ENCODE measurements around the gene KRT38. TPM values are rescaled to one million over a fixed set of nuclear protein-coding genes. Genes with fewer than 3 reads are reported as not detected.
A peak's percentile ranks its signal among the peaks of the same experiment; 100 is the strongest.

KRT38 gene
- total RNA-seq, 4 donors from 2014 or later, result 1.6 to 21.6 (median 3.9) TPM; not detected in 1

GRCh38 chr17:41394254-41394996 lies 46.4 kb downstream of the KRT38 start:
- H3K27me3 ChIP-seq, result peaks cover 5% of the 10 kb centered on the region
- WGBS, result 73% methylated on average over 10 of the region's 10 CpGs
- no peak for DNase-seq (ENCODE audit: low spot score in 2 of 2)
- H3K36me3 ChIP-seq, result no peaks in the 10 kb centered on the region
- H3K4me1 ChIP-seq, result peaks cover 7% of the 10 kb centered on the region
- no peaks in the 10 kb centered on the region for H3K9me3 ChIP-seq
- no peak for TF ChIP-seq POLR2AphosphoS5 (IDR thresholded peaks at IDR 0.05)
- TF ChIP-seq EP300 (IDR thresholded peaks at IDR 0.05), result no peak
- TF ChIP-seq POLR2A (IDR thresholded peaks at IDR 0.05), result no peak
- H3K4me3 ChIP-seq, result no peak overlapping the region
- H3K27ac ChIP-seq, result peak overlapping the region; percentile 15

- peaks cover 7% of the 10 kb centered on the region for H3K4me1 ChIP-seq
- WGBS, result 75% methylated on average over 10 of the region's 10 CpGs
- DNase-seq (ENCODE audit: low spot score in 2 of 2), result no peak
- H3K9me3 ChIP-seq, result no peaks in the 10 kb centered on the region
- peaks cover 5% of the 10 kb centered on the region for H3K27me3 ChIP-seq
- no peak for TF ChIP-seq EP300 (IDR thresholded peaks at IDR 0.05)
- no peak for TF ChIP-seq POLR2AphosphoS5 (IDR thresholded peaks at IDR 0.05)
- TF ChIP-seq CTCF (IDR thresholded peaks at IDR 0.05), result no peak
- no peak for TF ChIP-seq POLR2A (IDR thresholded peaks at IDR 0.05)
- no peak overlapping the region for H3K4me3 ChIP-seq
- no peaks in the 10 kb centered on the region for H3K36me3 ChIP-seq
- peak overlapping the region; percentile 15 for H3K27ac ChIP-seq
Measured at GRCh38 chr17:41393826-41394225, 47.0 kb downstream of the KRT38 start.

GRCh38 chr17:41393294-41393693 lies 47.5 kb downstream of the KRT38 start:
- no peak overlapping the region for H3K4me3 ChIP-seq
- TF ChIP-seq POLR2A (IDR thresholded peaks at IDR 0.05) (no peak), EP300 (IDR thresholded peaks at IDR 0.05) (no peak), POLR2AphosphoS5 (IDR thresholded peaks at IDR 0.05) (no peak), CTCF (IDR thresholded peaks at IDR 0.05) (no peak)
- DNase-seq (ENCODE audit: low spot score in 2 of 2), result no peak
- H3K36me3 ChIP-seq, result no peaks in the 10 kb centered on the region
- peaks cover 5% of the 10 kb centered on the region for H3K27me3 ChIP-seq
- 45% methylated on average over 5 of the region's 5 CpGs for WGBS
- peaks cover 7% of the 10 kb centered on the region for H3K4me1 ChIP-seq
- no peak overlapping the region for H3K27ac ChIP-seq
- no peaks in the 10 kb centered on the region for H3K9me3 ChIP-seq

- no peak for DNase-seq (ENCODE audit: low spot score in 2 of 2)
- Histone ChIP-seq H3K4me3 (no peak overlapping the region), H3K27me3 (peaks cover 5% of the 10 kb centered on the region), H3K4me1 (peaks cover 7% of the 10 kb centered on the region), H3K9me3 (no peaks in the 10 kb centered on the region), H3K27ac (no peak overlapping the region), H3K36me3 (no peaks in the 10 kb centered on the region)
- WGBS, result 97% methylated on average over 1 of the region's 1 CpG
- TF ChIP-seq EP300 (IDR thresholded peaks at IDR 0.05) (no peak), POLR2AphosphoS5 (IDR thresholded peaks at IDR 0.05) (no peak), CTCF (IDR thresholded peaks at IDR 0.05) (no peak), POLR2A (IDR thresholded peaks at IDR 0.05) (no peak)
Measured at GRCh38 chr17:41392278-41392677, 48.5 kb downstream of the KRT38 start.

- DNase-seq (ENCODE audit: low spot score in 2 of 2), result no peak
- TF ChIP-seq POLR2AphosphoS5 (IDR thresholded peaks at IDR 0.05) (no peak), CTCF (IDR thresholded peaks at IDR 0.05) (no peak), EP300 (IDR thresholded peaks at IDR 0.05) (no peak), POLR2A (IDR thresholded peaks at IDR 0.05) (no peak)
- 44% methylated on average over 2 of the region's 2 CpGs for WGBS
- H3K36me3 ChIP-seq, result no peaks in the 10 kb centered on the region
- no peak overlapping the region for H3K27ac ChIP-seq
- peaks cover 5% of the 10 kb centered on the region for H3K27me3 ChIP-seq
- peaks cover 6% of the 10 kb centered on the region for H3K9me3 ChIP-seq
- H3K4me1 ChIP-seq, result peaks cover 7% of the 10 kb centered on the region
- H3K4me3 ChIP-seq, result no peak overlapping the region
Measured at GRCh38 chr17:41391535-41391934, 49.2 kb downstream of the KRT38 start.
